OCI-LY7 (cell line): Measurements from ENCODE around the gene ARHGEF18.

ENCODE experiments used
- CTCF ChIP-seq: fragments of 200-600 bp; sonication (generic); conservative IDR thresholded peaks from 2 replicates; pipeline ENCODE4 v1.5.1; 2014; ENCODE audit warnings: mild to moderate bottlenecking, antibody characterized with exemption, low read length, moderate library complexity, mixed read lengths
- EZH2phosphoT487 ChIP-seq: fragments of 200-600 bp; sonication (generic); IDR thresholded peaks from 2 replicates; pipeline ENCODE4 v1.6.1; 2018; ENCODE audit warnings: low read depth, borderline replicate concordance, mild to moderate bottlenecking, mixed run types, antibody characterized with exemption, low read length, moderate library complexity, mixed read lengths

GRCh38 chr19:7342143-7342542, 6.6 kb upstream of the ARHGEF18 start:
- TF ChIP-seq EZH2phosphoT487 (no peak), CTCF (no peak)
